Cardiac fibroblast (primary cell): ENCODE data around the gene ABO.
"Not testable (repeated sequence)": the region's sequence is repeated elsewhere in the genome, so short reads cannot be mapped to it uniquely, and the experiment has no call there.

Source experiments
- DNase-seq, 2 donors: peaks; one replicate each; pipeline versions ENCODE4 v3.0.0 to v3.0.0-alpha.2; 2010; ENCODE audit warnings: low read depth in 2 of 2
- H3K4me3 ChIP-seq, 2 donors: replicated peaks in 1 of 2; 1 replicate in 1 of 2; 2 replicates in 1 of 2; pipeline ENCODE4 v1.5.1; 2011; ENCODE audit warnings: low read depth in 2 of 2, low read length in 2 of 2, mild to moderate bottlenecking in 2 of 2, moderate library complexity in 1 of 2
- TF ChIP-seq, protein P1 (sequence below): IDR thresholded peaks from one replicate; pipeline ENCODE4 v1.5.1; 2011; ENCODE audit warnings: low read depth, mild to moderate bottlenecking, low read length, inconsistent platforms

ABO gene

DNA sequence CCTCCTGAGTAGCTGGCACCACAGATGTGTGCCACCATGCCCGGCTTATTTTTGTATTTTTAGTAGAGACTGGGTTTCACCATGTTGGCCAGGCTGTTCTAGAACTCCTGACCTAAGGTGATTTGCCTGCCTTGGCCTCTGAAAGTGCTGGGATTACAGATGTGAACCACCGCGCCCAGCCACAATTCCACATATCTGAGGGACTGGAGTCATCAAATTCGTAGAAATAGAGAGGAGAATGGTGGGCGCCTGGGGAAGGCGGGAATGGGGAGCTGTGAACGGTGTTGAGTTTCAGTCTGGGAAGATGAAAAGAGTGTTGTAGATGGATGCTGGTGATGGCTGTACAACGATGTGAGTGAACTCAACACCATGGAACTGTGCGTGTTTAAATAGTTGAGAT lies 1.9 kb upstream of the ABO start:
- no peak overlapping the region for H3K4me3 ChIP-seq
- TF ChIP-seq, protein P1, sequence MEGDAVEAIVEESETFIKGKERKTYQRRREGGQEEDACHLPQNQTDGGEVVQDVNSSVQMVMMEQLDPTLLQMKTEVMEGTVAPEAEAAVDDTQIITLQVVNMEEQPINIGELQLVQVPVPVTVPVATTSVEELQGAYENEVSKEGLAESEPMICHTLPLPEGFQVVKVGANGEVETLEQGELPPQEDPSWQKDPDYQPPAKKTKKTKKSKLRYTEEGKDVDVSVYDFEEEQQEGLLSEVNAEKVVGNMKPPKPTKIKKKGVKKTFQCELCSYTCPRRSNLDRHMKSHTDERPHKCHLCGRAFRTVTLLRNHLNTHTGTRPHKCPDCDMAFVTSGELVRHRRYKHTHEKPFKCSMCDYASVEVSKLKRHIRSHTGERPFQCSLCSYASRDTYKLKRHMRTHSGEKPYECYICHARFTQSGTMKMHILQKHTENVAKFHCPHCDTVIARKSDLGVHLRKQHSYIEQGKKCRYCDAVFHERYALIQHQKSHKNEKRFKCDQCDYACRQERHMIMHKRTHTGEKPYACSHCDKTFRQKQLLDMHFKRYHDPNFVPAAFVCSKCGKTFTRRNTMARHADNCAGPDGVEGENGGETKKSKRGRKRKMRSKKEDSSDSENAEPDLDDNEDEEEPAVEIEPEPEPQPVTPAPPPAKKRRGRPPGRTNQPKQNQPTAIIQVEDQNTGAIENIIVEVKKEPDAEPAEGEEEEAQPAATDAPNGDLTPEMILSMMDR = no peak
- no peak for DNase-seq

DNA sequence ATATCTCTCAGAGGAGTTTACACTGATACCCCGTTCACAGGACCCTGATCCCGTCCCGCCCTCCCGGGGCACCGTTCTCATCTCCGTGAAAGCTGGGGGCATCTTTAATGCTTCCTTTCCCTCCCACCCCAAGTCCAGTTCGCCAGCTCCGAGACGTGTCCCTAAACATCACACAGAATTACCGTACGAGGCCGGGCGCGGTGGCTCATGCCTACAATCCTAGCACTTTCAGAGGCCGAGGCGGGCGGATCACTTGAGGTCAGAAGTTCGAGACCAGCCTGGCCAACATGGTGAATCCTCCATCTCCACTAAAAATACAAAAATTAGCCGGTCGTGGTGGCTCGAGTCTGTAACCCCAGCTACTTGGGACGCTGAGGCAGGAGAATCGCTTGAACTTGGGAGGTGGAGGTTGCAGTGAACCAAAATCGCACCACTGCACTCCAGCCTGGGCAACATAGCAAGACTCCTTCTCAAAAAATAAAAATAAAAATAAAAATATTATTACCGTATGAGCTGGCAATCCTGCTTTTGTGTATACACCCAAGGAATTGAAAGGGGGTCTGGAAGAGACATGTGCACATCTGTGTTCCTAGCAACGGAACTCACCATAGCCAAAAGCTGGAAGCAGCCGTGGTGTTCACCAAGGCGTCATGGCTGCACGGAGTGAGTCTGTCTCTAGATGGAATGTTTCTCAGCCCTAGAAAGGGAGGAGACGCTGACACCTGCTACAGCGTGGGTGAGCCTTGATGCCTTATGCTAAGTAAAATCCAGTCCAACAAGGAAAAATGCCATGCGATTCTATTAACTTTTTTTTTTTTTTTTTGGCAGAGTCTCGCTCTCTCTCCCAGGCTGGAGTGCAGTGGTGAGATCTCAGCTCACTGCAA lies 1.2 kb upstream of the ABO start:
- TF ChIP-seq, protein P1 = no peak
- DNase-seq = no peak
- H3K4me3 ChIP-seq = no peak overlapping the region

DNA sequence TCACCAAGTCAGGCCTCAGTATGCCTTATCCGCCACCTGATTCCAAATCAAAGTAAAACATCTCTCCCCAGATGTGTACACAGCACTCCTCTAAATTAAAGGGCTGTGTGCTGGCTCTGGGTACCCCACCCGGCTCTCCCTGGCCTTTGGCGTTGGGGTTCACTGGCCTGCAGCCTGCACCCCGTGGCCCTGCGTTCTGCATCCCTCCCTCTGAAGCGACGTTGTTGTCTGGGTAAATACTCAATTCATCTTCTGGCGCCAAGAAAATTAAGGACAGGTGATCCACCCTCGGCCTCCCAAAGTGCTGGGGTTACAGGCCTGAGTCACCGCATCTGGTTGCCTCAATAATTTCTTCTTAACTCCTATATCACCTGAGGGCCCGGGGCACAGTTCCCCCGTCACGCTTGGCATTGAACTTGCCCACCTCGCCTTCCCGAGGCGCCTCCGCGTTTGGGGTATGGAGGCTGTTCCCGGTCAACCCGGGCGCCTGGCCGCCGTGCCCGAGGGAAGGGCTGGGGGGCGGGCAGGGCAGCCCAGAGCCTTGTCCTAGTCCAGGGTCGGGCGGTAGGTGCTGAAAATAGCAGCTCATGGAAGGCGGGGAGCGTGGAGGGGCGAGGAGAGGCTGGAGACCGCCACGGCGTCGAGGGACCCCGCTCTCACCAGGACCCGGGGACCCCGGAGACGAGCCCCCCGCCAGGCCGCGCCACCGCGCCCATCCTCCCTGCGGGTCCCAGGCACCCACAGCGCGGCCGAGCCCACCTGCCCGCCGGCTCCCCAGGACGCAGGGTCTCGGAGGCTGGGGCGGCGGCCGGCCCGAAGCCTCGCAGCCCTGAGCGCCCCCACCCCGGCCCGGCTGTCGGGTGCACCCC lies 531 bp downstream of the ABO start:
- no peak for DNase-seq
- TF ChIP-seq, protein P1 = no peak
- H3K4me3 ChIP-seq = no peak overlapping the region

DNA sequence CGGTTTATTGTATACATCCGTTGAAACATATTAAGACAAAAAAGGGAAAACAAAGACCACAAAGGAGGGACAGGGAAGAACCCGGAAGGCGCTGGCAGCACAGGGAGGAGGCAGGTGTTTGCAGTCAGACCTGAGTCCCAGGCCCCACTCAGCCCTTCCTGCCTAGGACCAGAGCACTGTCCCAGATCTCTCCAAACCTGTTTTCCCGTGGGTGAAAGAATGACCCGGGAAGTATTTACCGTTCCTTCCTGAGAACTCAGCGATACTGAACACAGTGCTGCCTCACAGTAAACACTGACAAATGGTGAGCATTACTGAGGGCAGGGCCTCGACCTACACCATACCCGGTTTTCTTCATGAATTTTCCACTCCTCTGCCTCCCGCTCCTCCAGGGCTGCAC lies 1.2 kb downstream of the ABO start:
- TF ChIP-seq, protein P1 = no peak
- H3K4me3 ChIP-seq = no peak overlapping the region
- no peak for DNase-seq

DNA sequence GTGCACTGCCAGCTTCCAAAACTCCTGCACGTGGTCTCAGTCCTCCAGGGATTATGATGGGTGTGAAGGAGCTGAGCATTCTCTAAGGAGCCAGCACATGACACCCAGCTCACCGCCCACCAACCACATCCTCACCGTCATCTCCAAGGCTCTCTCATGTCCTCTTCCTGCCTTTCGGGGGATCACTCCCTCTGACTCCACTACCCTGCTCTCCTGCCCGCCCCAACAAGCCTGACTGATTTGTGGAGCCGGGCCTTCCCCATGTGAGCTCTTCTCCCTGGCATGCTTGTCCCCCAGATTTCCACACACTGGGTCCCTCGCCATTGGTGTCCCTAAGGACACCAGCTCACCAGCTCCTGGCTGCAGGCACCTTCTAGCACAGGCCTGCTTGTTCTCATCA lies 1.9 kb downstream of the ABO start:
- TF ChIP-seq, protein P1 = no peak
- no peak overlapping the region for H3K4me3 ChIP-seq
- DNase-seq = no peak

DNA sequence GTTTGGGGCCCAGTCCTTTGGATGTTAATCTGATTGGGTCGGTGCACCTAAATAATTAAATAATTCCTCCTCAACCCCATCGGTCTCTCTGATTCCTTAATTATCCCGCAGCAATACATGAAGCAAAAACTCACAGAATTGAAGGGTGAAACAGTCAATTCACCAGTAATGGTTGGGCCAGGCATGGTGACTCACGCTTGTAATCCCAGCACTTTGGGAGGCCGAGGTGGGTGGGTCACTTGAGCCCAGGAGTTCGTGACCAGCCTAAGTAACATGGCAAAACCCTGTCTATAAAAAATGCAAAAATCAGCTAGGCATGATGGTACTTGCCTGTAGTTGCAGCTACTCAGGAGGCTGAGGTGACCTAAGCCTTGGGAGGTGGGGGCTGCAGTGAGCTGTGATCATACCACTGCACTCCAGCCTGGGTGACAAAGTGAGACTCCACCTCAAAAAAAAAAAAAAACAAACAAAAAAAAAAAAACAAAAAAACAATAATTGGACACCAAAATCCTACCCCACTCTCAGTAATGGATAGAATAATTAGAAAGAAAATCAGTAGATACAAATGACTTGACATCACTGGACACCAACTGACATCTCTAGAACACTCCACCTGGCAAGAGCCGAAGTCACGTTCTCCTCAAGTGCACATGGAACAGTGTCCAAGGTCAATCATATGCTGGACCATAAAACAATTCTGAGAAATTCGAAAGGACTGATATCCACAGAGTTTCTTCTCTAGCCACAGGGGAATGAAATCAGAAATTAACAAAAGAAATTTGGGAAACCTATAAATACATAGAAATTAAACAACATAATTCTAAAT lies 5.3 kb downstream of the ABO start:
- no peak for DNase-seq
- TF ChIP-seq, protein P1 = no peak
- no peak overlapping the region for H3K4me3 ChIP-seq

DNA sequence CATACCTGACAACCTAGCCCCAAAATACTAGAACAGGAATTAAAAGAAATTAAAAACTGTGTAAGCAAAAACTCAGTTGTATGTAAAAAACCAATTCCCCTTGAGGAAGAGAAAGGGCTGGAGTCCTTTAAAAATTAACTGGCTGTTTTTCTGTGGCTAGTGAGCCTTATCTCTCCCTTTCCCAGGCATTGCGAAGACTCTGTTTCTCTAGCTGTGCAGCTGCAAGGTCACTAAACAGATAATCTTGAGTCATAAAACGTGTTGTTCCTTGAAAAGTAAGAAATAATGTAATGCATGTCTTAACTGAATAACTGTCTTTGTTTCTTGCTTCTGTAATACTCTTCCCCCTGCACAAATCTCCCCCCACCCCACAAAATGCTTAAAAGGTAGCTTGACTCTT lies 5.9 kb downstream of the ABO start:
- not testable (repeated sequence) for DNase-seq

More for the DNA sequence above, 5.9 kb downstream of the ABO start:
- not testable (repeated sequence) for H3K4me3 ChIP-seq
